UCSD-AML1 (cell line): ENCODE data around the gene PKM.

Source experiments
- DNase-seq: peaks from one replicate; lab custom pipeline; 2025; ENCODE audit not compliant: unreplicated experiment; lab: John Stamatoyannopoulos, UW

PKM gene

DNA sequence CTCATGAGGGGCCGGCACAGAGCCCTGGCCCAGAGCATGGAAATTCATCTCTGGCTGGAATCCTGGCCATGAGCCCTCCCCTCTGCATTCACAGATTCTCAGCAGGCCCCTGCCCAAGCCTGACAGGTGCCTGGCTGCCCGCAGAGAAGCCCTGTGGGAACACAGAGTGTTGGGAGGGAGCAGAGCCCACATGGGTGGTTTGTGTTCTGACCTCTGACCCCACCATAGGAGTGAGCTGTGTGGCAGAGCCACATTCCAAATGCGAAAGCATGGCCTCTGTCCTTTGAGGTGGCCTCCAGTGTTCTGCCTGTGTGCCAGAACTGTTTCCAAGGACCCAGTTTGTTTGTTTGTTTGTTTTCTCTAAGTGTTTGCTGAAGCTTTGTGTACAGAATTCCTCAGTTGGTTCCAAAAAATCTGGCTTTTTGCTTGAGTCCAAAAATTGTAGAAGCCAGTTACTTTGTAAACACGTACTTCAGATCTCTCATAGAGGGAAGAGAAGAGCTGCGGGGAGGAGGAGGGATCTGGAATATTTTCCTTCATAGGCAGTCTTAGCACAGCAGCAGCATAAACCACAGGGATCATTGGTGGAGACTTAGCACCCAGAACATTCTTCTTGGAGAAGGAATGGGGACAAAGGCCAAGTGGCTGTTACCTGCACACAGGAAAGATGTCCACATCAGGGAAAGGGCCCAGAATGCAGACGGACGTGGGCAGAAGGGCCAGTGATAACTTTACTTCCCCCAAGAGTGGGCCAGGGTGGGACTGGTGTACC, 69.4 kb downstream of the PKM start:
- DNase-seq: no peak

DNA sequence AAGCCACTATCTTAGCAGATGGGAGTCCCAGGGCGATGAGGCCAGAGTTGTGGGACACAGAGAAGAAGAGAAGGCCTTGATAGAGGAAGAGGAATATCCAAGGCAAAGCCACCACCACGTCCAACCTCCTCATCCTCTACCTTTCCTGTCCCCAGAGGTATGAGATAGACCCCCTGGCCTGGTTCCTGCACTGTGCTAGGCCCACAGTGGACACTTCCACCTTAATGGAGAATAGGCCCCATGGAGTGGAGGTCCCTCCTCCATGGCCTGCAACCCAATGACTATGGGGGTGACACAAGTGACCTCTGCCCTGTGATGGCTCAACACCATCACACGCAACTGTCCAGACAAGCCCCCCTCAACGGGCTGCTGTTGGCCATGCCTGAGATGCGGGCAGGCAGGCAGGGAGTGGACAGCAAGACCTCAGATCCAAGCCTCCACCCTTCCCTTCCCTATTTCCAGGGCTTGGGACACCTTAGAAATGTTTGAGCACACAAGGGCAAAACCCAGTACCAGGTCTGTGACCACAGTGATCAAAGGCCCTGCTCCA, 70.2 kb downstream of the PKM start:
- no peak for DNase-seq

DNA sequence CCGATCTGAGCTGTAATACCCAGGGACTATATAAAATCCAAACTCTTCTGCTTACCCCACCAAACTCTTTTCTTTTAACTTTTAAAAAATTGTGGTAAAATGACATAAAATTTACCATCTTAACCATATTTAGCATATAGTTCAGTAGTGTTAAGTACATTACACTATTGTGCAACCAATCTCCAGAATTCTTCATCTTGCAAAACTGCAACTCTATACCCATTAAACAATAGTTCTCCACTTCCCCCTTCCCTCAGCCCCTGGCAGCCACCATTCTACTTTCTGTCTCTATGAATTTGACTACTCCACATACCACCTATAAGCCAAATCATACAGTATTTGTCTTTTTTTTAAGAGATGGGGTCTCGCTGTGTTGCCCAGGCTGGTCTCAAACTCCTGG, 74.1 kb downstream of the PKM start:
- DNase-seq: no peak

DNA sequence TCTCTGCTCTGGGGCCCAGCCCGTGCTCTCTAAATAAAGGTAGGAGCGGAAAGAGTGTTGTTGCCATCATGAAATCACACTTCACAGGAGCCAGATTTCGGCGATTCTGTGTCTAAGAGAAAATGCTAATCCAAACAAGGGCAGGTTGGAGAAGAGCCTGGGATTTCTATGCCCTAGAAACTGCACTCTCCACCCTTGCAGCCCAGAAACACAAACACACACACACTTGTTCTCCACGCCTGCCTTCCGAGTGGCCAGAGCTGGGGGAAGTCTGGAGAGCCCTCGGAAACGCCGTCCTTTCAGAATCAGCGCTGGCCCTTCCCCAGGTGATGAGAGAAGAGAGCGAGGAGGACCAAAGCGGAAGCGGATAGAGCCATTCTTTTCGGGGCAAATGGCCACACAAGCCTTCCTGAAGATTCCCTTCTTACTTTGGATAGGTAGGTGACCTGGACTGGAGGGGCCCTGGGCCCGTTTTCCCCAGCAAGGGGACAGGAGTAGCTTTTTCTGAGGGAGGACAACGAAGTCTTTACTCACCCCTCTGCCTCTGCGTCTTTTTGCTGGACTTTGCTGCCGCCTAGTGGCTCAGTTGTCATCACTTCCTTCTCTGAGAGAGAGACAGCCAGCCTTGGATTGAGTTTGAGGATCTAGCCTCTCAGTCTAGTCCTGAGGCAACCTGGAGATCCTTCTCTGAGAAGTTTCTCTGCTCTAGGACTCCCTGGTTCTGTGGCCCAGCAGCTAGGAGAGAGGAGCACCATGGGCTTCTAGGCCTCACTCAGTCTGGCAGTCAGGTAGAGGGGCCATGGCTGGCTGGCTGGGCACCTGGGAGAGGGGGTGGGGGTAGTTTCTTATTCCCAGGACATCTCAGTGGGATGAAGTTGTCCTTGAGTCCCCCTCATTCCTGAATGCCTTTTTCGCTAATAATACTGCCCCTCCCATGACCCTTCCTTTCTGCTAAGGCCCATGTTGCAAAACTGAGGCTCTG, 75.1 kb downstream of the PKM start:
- peak; percentile 76 for DNase-seq

DNA sequence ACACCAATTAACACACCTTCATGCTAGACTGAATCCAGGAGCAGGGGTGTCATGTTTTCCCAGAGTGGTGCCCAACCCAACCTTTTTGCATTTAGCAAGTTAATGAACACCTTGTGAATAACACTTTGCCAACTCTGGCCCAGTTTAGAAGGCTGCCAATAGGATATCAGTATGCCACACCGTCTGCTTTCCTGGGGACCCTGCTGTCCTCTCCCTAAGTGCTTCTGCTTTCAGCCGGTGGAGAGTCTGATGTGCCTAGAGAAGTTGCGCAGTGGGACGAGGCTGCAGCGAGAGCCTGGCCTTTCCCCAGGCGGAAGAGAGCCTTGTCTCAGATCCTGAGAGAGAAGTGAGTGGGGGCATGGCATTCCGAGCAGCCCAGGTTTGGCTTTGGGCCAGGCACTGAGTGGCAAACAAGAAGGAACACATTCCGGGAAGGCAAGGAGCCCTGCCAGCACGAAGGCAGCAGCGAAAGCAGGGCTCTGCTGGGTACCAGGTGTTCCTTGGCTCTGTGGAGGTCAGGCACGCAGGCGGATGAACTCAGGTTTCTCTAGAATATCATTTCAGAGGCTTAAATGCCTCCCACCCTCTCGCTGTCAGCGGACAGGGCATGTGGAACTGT, 75.9 kb downstream of the PKM start:
- no peak for DNase-seq

DNA sequence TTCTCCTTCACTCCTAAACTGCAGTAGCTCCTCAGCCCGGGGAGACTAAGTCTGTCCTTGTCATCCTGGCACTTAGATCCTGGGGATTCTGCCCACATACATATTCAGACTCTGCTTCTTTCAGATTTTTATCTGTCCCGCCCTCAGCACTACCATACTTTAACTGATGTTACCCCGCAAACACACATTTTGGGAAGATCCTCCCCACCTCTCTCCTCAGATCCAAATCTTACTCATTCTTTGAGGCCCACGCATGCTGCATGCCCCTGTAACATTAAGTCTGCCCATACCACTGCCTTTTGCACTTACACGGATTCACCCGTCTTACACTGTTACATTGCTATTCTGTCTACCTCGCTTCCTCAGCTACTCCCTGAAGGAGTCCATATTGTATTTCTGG, 76.7 kb downstream of the PKM start:
- DNase-seq: no peak

DNA sequence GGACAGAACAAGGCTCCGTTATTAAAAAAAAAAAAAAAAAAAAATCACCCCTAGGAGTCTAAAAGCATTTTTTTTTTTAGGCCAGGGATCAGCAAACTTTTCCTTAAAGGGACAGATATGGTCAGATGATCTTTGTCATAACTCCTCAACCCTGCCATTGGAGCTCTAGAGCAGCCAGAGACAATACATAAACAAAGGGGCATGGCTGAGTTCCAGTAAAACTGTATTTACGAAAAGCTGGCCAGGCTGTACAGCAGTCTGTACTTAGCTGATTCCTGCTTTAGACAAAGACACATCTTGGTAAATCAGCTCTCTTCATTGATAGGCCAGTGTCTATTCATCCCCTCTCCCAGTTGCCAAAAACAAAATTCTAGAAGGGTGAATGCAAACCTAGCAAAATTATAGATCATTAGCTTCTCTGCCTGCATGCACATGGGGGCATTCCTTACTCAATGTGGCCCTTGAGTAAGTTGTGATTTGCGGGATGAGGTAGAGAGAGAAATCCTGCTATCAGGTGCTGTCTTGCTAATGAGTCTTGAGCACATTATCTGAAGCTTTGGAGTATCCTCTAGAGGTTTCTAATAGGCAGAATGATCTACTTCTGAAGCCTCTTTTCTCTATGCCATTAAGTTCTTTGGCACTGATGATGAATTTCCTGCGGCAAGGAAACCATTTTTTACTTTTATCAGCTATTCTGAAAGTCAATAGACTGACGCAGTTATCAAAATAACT, 77.6 kb downstream of the PKM start:
- DNase-seq: no peak
